Globus pallidus (tissue), 1 donor: ENCODE measurements around the gene ZSCAN10.

Experiments used
- DNase-seq: peaks from one replicate; pipeline ENCODE4 v3.0.0-alpha.2; 2015; ENCODE audit warnings: low spot score

The ZSCAN10 gene

GRCh38 chr16:3112058-3112880 is 13.2 kb upstream of the ZSCAN10 start, which contains the start of gene ZNF205:
Gene ZNF205 (plus strand): TSS chr16:3112586. CDS start chr16:3113431, 845 bp downstream.
- DNase-seq = peak; percentile 67

GRCh38 chr16:3106205-3106928 is 7.3 kb upstream of the ZSCAN10 start:
- peak; percentile 73 for DNase-seq

- no peak for DNase-seq
Measured at GRCh38 chr16:3101841-3102470, 2.9 kb upstream of the ZSCAN10 start.

GRCh38 chr16:3101018-3101840 is 2.1 kb upstream of the ZSCAN10 start:
- DNase-seq = no peak

GRCh38 chr16:3099732-3100499 is 822 bp upstream of the ZSCAN10 start:
- DNase-seq = peak; percentile 73

- no peak for DNase-seq
Measured at GRCh38 chr16:3099395-3099731, 269 bp upstream of the ZSCAN10 start.

GRCh38 chr16:3097266-3097665 is 1.8 kb downstream of the ZSCAN10 start:
- DNase-seq = no peak

- DNase-seq = no peak
Measured at GRCh38 chr16:3096362-3096761, 2.7 kb downstream of the ZSCAN10 start.

GRCh38 chr16:3095869-3096268 is 3.2 kb downstream of the ZSCAN10 start:
- DNase-seq = no peak

- DNase-seq = no peak
Measured at GRCh38 chr16:3094289-3095027, 4.6 kb downstream of the ZSCAN10 start.

GRCh38 chr16:3092501-3092941 is 6.6 kb downstream of the ZSCAN10 start:
- DNase-seq = no peak

- no peak for DNase-seq
Measured at GRCh38 chr16:3091551-3091950, 7.5 kb downstream of the ZSCAN10 start.

- DNase-seq = no peak
Measured at GRCh38 chr16:3089717-3090592, 9.1 kb downstream of the ZSCAN10 start.

GRCh38 chr16:3088925-3089716 is 10.0 kb downstream of the ZSCAN10 start:
- DNase-seq = no peak

- no peak for DNase-seq
Measured at GRCh38 chr16:3088450-3088849, 10.6 kb downstream of the ZSCAN10 start.

GRCh38 chr16:3087243-3088235 is 11.6 kb downstream of the ZSCAN10 start:
- no peak for DNase-seq

- DNase-seq = no peak
Measured at GRCh38 chr16:3086596-3087242, 12.4 kb downstream of the ZSCAN10 start.
